DMS53 (cell line): ENCODE measurements around the gene HPDL.

Experiments
- DNase-seq: peaks from one replicate; lab custom pipeline; 2025; lab: John Stamatoyannopoulos, UW

The HPDL gene

GRCh38 chr1:45322486-45323040 is 4.1 kb upstream of the HPDL start:
- DNase-seq: no peak

- DNase-seq: peak; percentile 26
Measured at GRCh38 chr1:45325851-45326506, 716 bp upstream of the HPDL start.

DNA sequence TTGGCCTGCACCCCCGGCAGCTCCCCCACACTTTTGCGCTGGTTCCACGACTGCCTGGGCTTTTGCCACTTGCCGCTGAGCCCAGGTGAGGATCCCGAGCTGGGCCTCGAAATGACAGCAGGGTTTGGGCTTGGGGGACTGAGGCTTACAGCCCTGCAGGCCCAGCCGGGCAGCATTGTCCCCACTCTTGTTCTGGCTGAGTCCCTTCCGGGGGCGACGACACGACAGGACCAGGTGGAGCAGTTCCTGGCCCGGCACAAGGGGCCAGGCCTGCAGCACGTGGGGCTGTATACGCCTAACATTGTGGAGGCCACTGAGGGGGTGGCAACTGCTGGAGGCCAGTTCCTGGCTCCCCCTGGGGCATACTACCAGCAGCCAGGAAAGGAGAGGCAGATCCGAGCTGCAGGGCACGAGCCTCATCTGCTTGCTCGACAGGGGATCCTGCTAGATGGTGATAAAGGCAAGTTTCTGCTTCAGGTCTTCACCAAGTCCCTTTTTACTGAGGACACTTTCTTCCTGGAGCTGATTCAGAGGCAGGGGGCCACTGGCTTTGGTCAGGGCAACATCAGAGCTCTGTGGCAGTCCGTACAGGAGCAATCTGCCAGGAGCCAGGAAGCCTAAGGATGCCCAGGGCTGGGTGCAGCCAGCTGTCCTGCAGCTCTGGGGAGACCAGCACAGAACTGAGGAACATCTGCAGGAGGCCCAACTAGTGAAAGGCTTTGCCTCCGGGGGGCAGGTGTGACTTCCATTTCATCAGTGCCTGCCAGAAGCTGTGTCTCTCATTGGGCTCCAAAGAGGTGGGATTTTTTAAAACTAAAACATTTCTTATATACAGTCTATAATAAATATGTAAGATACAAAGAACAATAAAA is 1.2 kb downstream of the HPDL start:
- DNase-seq: peak; percentile 54

DNA sequence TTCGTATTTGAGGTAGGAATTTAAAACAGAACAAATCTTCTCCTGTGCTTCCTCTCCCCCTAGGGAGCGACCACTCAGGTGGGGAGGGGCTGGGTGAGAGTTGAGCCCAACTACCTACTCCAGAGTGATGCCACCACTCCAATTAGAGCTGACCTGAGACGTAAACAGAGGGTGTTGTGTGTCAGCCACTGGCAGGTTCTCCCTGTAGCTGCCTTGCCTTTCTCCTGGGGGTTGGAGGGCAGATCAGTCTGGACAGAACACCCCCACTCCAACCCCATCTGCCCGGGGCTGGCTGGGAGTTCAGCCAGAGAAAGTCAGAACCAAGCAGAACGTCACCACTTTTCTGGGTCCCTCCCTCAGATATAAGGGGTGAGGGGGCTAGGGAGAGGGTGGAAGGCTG is 2.0 kb downstream of the HPDL start:
- DNase-seq: no peak

DNA sequence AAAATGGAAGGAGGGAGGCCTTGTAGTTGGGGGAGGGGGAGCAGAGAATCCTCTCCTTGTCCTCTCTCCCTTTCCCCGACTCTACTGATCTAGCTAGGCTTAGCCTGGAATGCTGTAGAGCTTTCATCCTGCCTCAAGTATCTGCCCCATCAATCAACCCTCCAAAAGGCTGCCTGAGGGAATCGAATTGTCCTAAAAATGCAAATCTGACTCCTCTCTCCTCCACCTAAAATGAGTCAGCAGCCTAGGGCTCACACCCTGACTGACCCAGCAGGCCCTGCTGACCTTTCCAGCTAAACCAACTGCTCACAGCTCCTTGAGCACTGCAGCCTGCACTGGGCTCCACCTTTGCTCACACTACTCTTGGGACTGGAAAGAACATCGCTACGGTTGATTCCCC is 2.8 kb downstream of the HPDL start:
- peak; percentile 13 for DNase-seq

- no peak for DNase-seq
Measured at GRCh38 chr1:45331436-45332345, 5.0 kb downstream of the HPDL start.

- no peak for DNase-seq
Measured at GRCh38 chr1:45332346-45332720, 5.6 kb downstream of the HPDL start.

GRCh38 chr1:45334308-45335245 is 7.9 kb downstream of the HPDL start:
- DNase-seq: no peak

DNA sequence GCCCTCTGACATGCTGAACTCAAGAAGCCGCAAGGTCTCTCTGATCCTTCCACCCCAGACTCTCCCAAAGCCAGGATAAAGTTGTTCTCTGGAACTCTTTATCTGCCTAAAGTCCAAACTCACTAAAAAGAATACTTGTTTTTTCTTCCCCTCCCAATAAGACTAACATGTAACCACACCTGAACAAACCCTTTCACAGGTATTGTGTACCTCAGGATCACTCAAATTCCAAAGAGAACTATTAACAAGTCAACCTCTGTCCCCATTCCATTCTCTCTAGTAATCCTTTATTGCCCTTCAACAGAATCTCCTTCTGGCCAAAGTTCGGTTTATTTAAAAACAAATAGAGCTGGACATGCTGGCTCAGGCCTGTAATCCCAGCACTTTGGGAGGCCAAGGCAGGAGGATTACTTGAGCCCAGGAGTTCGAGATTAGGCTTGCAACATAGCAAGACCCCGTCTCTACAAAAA is 9.2 kb downstream of the HPDL start:
- DNase-seq: no peak

DNA sequence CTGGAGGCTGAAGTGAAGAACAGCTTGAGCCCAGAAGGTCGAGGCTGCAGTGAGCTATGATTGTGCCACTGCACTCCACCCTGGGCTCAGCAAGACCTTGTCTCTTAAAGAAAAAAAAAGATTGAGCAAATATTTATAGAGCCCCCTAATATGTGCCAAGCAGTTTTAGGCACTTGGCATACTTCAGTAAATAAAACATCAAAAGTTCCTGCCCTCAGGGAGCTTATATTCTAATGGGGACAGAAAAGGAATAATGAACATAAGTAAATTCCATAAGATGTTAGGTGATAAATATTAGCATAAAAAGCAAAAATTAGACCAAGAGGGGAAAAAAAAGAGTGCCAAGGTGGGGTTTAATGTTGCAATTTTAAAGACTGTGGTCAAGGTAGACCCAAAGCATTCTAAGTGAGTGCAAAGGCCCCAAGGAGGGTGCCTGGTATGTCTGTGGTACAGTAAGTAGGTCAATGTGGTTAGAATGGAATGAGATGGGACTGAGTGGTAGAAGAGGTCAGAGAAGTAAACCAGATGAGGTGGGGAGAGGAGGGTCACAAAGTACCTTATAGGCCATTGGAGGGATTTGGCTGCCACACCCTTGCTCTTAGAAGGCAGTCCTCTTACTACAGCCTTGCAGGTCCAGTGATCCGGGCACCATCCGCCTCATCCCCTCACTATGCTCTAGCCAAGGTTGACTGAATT is 11.1 kb downstream of the HPDL start:
- DNase-seq: no peak

DNA sequence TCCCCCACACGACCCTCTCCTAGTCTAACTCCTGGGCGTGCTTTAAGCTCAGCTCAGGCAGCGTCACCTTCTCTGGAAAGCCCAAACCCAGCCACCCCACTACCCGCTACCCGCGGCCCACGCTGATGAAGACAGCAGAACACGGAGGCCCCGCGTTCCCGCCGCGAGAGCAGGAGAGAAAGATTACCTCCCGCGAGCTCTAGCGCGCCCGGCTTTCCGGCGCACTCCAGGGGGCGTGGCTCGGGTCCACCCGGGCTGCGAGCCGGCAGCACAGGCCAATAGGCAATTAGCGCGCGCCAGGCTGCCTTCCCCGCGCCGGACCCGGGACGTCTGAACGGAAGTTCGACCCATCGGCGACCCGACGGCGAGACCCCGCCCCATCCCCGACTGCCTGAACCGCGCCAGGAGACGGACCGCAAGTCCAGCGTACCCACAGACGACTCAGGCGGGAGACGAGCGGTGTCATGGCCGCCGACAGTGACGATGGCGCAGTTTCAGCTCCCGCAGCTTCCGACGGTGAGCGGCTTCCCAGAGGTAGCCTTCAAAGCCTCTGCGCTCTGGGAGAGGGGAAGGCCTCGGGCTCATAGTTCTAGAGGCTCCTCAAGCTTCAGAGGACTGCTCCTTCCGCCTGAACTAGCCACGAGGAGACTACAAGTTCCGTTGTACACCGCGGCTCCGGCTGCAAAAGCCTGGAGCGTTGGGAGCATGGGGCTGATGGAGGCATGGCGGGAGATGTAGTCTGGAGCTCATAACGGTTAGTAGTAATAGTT is 13.3 kb downstream of the HPDL start, which contains the start of the genes MUTYH and TOE1:
MUTYH (minus strand) TSS at position 652 of the 770 bp plus-strand sequence. CDS start 5,935 bp downstream, outside the sequence.
TOE1 (plus strand) TSS at position 382 of the 770 bp plus-strand sequence; CDS start at position 465, 83 bp downstream.
- DNase-seq: peak; percentile 98

- DNase-seq: peak; percentile 40
Measured at GRCh38 chr1:45340816-45341466, 14.2 kb downstream of the HPDL start.

GRCh38 chr1:45344499-45344898 is 17.8 kb downstream of the HPDL start:
- no peak for DNase-seq

DNA sequence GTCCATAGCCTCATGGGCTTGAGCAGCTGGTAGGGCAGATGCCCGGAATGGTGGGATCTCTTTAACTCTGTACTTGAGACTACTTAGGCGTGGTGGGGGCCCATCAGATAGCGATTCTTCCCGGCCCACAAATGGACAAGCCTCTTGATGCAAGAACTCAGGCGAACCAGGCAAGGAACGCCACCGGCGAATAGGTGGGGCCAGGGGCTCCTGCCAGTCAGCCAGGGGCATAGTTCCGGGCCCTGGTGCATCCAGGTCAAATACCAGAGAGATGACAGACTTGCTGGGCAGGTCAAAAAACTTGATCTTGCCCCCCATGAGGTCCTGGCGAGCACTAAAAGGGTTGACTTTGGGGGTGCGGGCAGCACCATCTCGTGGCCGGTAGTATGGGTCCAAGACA is 18.3 kb downstream of the HPDL start:
- DNase-seq: no peak

GRCh38 chr1:45346473-45346872 is 19.8 kb downstream of the HPDL start:
- DNase-seq: no peak

- peak; percentile 42 for DNase-seq
Measured at GRCh38 chr1:45348020-45348419, 21.3 kb downstream of the HPDL start.

DNA sequence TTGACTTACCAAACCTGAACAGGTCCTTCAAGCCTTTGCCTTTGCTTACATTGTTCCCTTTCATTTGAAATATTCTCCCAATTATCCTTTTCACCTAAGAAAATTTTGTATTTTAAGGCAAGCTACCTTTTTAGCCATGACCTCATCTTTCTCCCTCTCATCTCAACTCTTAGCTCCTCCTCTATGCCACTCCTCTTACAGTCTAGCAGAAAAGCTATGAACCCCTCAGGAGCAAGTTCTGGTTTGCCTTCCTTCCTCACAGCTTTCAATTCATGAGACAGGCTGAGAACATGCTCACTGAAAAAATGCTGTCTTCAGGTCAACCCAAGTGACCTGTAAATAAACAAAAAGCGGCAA is 21.9 kb downstream of the HPDL start:
- DNase-seq: no peak

DNA sequence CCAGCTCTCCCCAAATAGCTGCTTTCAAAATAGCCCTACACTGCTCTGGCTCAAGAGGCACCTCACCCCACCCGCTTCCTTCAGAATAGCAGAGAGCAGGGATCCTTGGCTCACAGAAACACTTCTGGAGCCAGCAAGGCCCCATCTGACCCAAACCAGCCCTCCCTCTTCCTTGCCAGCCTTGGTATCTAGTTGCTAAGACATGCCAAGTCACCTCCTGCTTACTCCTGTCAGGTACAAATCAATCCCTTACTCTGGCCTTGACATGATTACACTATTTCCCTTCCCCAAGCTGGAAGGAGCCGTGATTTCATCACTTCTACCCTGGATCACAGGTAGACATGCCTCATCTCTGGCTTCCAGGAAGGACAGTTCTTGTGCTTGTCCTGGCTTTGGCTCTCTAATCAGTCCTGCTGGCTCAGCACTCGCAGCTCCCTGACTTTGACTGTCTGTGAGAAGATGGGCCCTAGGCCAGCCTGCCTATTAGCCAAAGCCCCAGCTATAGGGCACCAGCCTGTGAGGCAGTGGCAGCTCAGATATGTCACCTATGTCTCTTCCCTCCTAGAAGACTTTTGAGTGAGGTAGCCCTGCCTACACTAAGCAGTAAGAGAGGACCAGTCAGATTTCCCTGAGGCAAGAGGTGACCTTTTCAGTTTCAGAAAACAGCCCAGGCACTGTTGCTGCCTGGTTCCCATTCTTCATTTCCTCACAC is 22.4 kb downstream of the HPDL start:
- no peak for DNase-seq
